Body of pancreas (tissue), 4 donors: ENCODE data around the gene TYW1B. TPM values are rescaled to one million over a fixed set of nuclear protein-coding genes. Genes with fewer than 3 reads are reported as not detected.
"Not testable (repeated sequence)": the region's sequence is repeated elsewhere in the genome, so short reads cannot be mapped to it uniquely, and the experiment has no call there.

Source experiments
- ATAC-seq: fragments of 150-250 bp; one replicate; pipeline ENCODE4 v1.9.1; 2016
- DNase-seq, 4 donors: peaks; one replicate each; pipeline ENCODE4 v3.0.0-alpha.2; 2019
- H3K27ac ChIP-seq, 4 donors: fragments of 200-600 bp; sonication (generic); 1 replicate in 3 of 4; 2 replicates in 1 of 4; pipeline versions ENCODE4 v1.5.1 to v1.6.1; 2016 to 2019; ENCODE audit warnings: mild to moderate bottlenecking in 1 of 4, mixed read lengths in 1 of 4, moderate library complexity in 1 of 4
- H3K27me3 ChIP-seq, 2 donors: fragments of 200-600 bp; sonication (generic); one replicate each; pipeline ENCODE4 v1.6.0; 2016; ENCODE audit warnings: mild to moderate bottlenecking in 1 of 2
- H3K36me3 ChIP-seq, 2 donors: fragments of 200-600 bp; sonication (generic); replicated peaks in 1 of 2; 2 replicates each; pipeline ENCODE4 v1.5.1; 2016; ENCODE audit warnings: low read depth in 2 of 2; ENCODE audit not compliant: insufficient read depth in 1 of 2
- H3K4me1 ChIP-seq: fragments of 200-600 bp; sonication (generic); one replicate; pipeline ENCODE4 v1.6.0; 2016
- H3K4me3 ChIP-seq, 2 donors: fragments of 200-600 bp; sonication (generic); 1 replicate in 1 of 2; 2 replicates in 1 of 2; pipeline ENCODE4 v1.5.1; 2016 to 2019
- H3K9me3 ChIP-seq, 3 donors: fragments of 200-600 bp; sonication (generic); 1 replicate in 2 of 3; 2 replicates in 1 of 3; pipeline ENCODE4 v1.5.1; 2016
- CTCF ChIP-seq, 7 experiments: fragments of 450-650 bp in 4 of 7; fragments of 200-600 bp in 3 of 7; sonication (generic) in 3 of 7; IDR thresholded peaks; one replicate each; pipeline ENCODE4 v1.5.1; 2016 to 2019; ENCODE audit warnings: antibody characterized with exemption in 7 of 7
- POLR2A ChIP-seq, 3 donors: fragments of 450-650 bp; IDR thresholded peaks; one replicate each; pipeline ENCODE4 v1.6.1; 2016; ENCODE audit warnings: antibody characterized with exemption in 3 of 3, mild to moderate bottlenecking in 2 of 3
- WGBS, 2 donors: methylation state at CpG; one replicate each; pipeline ENCODE4 v1.1.5; 2017; 5-methylcytosine and 5-hydroxymethylcytosine counted together
- intact Hi-C: fragments of 100-400 bp; cut with DNase I; formaldehyde crosslinking; loops from one replicate; pipeline ENCODE4 v1.15.1; 2023
- total RNA-seq, 2 donors: library from RNA; depleted of rRNA; stranded (reverse); fragments of >200 nt; gene quantifications; one replicate each; pipeline ENCODE4 v1.1.0, GENCODE V29; 2016

TYW1B gene
- total RNA-seq, 2 donors from 2014 or later, result 5.7 to 7.9 TPM

DNA sequence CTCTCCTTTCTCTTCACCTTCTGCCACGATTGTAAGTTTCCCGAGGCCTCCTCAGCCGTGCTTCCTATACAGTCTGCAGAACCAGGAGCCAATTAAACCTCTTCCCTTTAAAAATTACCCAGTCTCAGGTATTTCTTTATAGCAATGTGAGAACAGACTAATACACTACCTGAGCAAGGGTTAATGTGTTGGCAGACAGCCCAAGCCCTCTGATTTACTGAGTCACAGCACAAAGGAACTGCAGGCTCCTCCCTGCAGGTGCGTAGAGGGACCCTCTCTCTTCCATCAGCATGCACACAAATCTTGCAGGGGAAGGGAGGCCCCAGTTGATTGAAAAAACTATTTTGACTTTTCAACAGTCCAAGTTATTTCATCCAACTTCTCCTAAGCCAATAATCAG is 271.3 kb downstream of the TYW1B start:
- H3K9me3 ChIP-seq, intact Hi-C loops, H3K27me3 ChIP-seq, H3K36me3 ChIP-seq, H3K27ac ChIP-seq, H3K4me1 ChIP-seq, H3K4me3 ChIP-seq, DNase-seq, ATAC-seq: not testable (repeated sequence)
- 50 to 53% methylated on average over 4 of the region's 4 CpGs for WGBS, 2 donors

GRCh38 chr7:72555238-72555637 is 272.8 kb downstream of the TYW1B start:
- H3K4me3 ChIP-seq, intact Hi-C loops, H3K27me3 ChIP-seq, H3K9me3 ChIP-seq, DNase-seq, H3K36me3 ChIP-seq, H3K4me1 ChIP-seq, H3K27ac ChIP-seq, ATAC-seq: not testable (repeated sequence)
- WGBS, 2 donors, result 87 to 96% methylated on average over 6 of the region's 6 CpGs

DNA sequence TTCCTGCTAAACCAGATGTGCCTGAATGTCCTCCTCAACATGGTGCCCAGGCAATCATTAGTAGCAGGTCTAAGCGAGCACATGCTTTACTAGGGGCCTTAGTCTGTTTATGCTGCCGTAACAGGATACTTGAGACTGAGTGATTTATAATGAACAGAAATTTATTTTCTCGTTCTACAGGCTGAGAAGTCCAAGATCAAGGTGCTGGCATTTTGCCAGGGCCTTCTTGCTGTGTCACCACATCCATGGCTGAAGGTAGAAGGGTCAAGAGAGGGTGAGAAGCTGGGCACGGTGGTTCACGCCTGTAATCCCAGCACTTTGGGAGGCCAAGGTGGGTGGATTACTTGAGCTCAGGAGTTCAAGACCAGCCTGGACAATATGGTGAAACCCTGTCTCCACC is 273.6 kb downstream of the TYW1B start:
- 69 to 88% methylated on average over 3 of the region's 5 CpGs for WGBS, 2 donors
- H3K27me3 ChIP-seq, H3K36me3 ChIP-seq, intact Hi-C loops, H3K9me3 ChIP-seq, H3K27ac ChIP-seq, H3K4me3 ChIP-seq, DNase-seq, H3K4me1 ChIP-seq, ATAC-seq: not testable (repeated sequence)

GRCh38 chr7:72550454-72550853 is 277.5 kb downstream of the TYW1B start:
- H3K9me3 ChIP-seq, H3K36me3 ChIP-seq, H3K4me3 ChIP-seq, H3K27ac ChIP-seq, ATAC-seq, H3K27me3 ChIP-seq, DNase-seq, intact Hi-C loops, H3K4me1 ChIP-seq: not testable (repeated sequence)

DNA sequence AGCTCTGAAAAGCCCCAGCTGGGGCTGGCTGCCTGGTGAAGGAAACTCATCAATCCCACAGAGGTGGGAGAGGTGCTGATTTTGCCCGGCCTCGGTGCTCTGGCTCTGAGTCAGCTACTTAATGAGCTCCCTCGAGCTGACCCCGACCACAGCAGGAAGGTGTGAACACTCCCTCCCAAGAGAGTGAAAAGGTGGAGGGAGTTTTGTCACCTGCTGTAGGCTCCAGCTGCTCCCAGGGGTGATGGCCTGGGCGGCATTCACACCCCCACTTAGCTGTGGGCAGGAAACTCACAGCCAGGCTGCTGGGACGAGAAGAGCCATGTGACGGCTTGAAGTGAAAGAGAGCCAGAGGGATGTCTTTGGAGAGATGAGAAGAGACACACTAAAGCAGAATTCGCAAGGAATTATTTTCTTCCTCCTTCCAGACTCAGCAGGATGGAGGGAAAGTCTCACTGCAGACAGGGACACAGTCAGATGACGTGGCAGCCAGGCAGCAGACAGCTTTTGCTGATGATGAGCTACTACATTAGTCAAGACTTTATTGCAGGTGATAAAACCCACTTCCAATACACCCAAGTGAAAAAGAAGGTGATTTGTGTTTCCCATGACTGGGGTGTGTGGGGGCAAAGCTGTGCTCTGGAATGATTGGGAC is 281.3 kb downstream of the TYW1B start:
- intact Hi-C loops, H3K27ac ChIP-seq, H3K4me3 ChIP-seq, H3K9me3 ChIP-seq, DNase-seq, H3K36me3 ChIP-seq, ATAC-seq, H3K27me3 ChIP-seq, H3K4me1 ChIP-seq: not testable (repeated sequence)
- WGBS, 2 donors, result 39 to 40% methylated on average over 8 to 9 of the region's 9 CpGs

DNA sequence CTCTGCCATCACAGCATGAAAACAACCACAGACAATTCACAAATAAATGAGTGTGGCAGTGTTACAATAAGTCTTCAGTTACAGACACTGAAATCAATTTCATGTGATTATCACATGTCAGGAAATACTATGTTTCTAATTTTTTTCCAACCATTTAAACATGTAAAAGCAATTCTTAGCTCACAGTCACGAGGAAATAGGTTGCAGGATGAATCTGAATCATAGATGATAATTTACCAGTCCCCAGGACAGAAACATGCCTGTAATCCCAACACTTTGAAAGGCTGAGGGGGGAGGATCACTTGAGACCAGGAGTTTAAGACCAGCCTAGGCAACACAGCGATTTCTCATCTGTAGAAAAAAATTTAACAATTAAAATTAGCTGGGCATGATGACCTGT is 283.5 kb downstream of the TYW1B start:
- H3K4me1 ChIP-seq, intact Hi-C loops, H3K27ac ChIP-seq, H3K36me3 ChIP-seq, H3K27me3 ChIP-seq, H3K4me3 ChIP-seq, H3K9me3 ChIP-seq, DNase-seq, ATAC-seq: not testable (repeated sequence)
- 47 to 48% methylated on average over 2 of the region's 2 CpGs for WGBS, 2 donors

- DNase-seq, result no peak
- no peaks in the 10 kb centered on the region for H3K36me3 ChIP-seq
- no peak overlapping the region for H3K27ac ChIP-seq
- no peaks in the 10 kb centered on the region for H3K9me3 ChIP-seq
- H3K4me1 ChIP-seq, result no peaks in the 10 kb centered on the region
- no peak for TF ChIP-seq POLR2A (IDR thresholded peaks at IDR 0.05)
- TF ChIP-seq CTCF (IDR thresholded peaks at IDR 0.05), result no peak
- WGBS, 2 donors, result 79 to 91% methylated on average over 2 of the region's 2 CpGs
- intact Hi-C loops, result no loop called here
- H3K27me3 ChIP-seq, result no peaks in the 10 kb centered on the region
- no peak overlapping the region for H3K4me3 ChIP-seq
- no peak for ATAC-seq
Measured at GRCh38 chr7:72540923-72541322, 287.1 kb downstream of the TYW1B start.

DNA sequence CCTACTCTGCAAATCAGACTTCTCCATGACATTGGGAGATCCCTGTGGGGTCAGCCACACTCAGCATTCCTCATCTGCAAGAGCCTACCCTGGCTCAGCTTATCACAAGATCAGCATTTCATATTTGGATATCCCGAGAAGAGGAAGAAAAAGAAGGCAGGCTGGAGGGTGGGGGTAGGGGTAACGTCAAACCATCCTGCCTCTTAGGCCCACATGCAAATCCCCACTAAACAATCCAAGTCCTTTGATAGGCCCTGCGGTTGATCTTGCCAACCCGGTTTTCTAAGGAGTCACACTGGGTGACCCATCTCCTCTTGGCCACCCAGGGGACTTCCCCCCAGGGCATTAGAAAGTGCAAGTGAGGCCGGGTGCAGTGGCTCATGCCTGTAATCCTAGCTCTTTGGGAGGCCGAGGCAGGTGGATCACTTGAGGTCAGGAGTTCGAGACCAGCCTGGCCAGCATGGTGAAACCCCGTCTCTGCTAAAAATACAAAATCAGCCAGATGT is 287.8 kb downstream of the TYW1B start:
- WGBS, 2 donors, result 72 to 80% methylated on average over 8 of the region's 8 CpGs
- no peaks in the 10 kb centered on the region for H3K4me1 ChIP-seq
- H3K36me3 ChIP-seq, result no peaks in the 10 kb centered on the region
- TF ChIP-seq CTCF (IDR thresholded peaks at IDR 0.05) (no peak), POLR2A (IDR thresholded peaks at IDR 0.05) (no peak)
- ATAC-seq (no peak), DNase-seq (no peak)
- intact Hi-C loops, result no loop called here
- H3K4me3 ChIP-seq, result no peak overlapping the region
- H3K27ac ChIP-seq, result no peak overlapping the region
- no peaks in the 10 kb centered on the region for H3K27me3 ChIP-seq
- H3K9me3 ChIP-seq, result no peaks in the 10 kb centered on the region
